ENCODE measurements around the gene MOV10L1. TPM values are rescaled to one million over a fixed set of nuclear protein-coding genes. Genes with fewer than 3 reads are reported as not detected.

Gene MOV10L1
- total RNA-seq, 1 experiment from 2014 or later, result not detected

- Histone ChIP-seq H3K4me1 (ENCODE audit: insufficient read depth, low read length, poor library complexity, severe bottlenecking) (no peaks in the 10 kb centered on the region), H3K36me3 (ENCODE audit: insufficient read depth, low read length, poor library complexity, severe bottlenecking) (no peaks in the 10 kb centered on the region), H3K27me3 (replicated peaks; ENCODE audit: insufficient read depth, low read depth, low read length, poor library complexity) (no peaks in the 10 kb centered on the region), H3K27ac (ENCODE audit: low read depth, low read length, poor library complexity, severe bottlenecking) (no peak overlapping the region), H3K4me3 (ENCODE audit: low read depth, low read length, poor library complexity, severe bottlenecking) (no peak overlapping the region), H3K9me3 (ENCODE audit: low read depth, low read length, poor library complexity, severe bottlenecking) (no peaks in the 10 kb centered on the region)
- ChIA-PET POLR2A (ENCODE audit: low non-redundant PET) (no interaction called here), CTCF (no interaction called here)
- no peak for DNase-seq (ENCODE audit: low spot score)
- BruUV-seq (replicated peaks), result no TSS peak
- TF ChIP-seq EZH2 (IDR thresholded peaks at IDR 0.05; ENCODE audit: borderline replicate concordance, low read depth, low read length, poor library complexity, severe bottlenecking), result no peak
- TF ChIP-seq, protein P1, sequence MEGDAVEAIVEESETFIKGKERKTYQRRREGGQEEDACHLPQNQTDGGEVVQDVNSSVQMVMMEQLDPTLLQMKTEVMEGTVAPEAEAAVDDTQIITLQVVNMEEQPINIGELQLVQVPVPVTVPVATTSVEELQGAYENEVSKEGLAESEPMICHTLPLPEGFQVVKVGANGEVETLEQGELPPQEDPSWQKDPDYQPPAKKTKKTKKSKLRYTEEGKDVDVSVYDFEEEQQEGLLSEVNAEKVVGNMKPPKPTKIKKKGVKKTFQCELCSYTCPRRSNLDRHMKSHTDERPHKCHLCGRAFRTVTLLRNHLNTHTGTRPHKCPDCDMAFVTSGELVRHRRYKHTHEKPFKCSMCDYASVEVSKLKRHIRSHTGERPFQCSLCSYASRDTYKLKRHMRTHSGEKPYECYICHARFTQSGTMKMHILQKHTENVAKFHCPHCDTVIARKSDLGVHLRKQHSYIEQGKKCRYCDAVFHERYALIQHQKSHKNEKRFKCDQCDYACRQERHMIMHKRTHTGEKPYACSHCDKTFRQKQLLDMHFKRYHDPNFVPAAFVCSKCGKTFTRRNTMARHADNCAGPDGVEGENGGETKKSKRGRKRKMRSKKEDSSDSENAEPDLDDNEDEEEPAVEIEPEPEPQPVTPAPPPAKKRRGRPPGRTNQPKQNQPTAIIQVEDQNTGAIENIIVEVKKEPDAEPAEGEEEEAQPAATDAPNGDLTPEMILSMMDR (conservative IDR thresholded peaks at IDR 0.05; ENCODE audit: low read depth, low read length), result no peak
- intact Hi-C loops (cut with micrococcal nuclease; ENCODE audit: unreplicated experiment), result no loop called here
These were observed 25.9 kb downstream of the MOV10L1 start for GRCh38 chr22:50115693-50116092.

DNA sequence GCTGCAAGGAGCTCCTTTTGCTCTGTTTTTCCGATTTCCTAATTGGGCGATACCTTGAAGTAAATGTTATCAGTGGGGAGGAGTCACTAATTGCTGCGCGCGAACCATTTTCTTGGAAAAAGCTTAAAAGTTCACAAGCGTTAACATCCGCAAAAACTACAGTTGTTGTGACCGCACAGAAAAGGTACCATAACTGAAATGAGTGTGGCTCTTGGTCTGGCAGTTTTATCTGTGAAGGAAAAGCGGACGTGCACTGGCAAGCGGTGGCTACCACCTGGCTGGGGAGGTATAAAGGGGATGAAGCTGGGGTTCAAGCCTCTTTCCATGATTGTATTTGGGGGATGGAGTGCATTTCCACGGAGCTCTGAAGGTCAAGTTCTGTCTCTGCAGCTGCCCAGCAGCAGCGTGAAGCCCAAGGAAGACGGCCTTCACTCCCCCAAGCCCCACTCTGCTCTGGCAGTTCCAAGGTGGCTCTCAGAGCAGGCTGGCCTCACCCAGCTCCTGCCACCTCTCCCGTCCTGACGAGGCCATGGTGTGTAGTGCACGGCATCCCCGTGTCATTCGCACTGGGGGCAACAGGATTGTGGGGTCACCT is 27.5 kb downstream of the MOV10L1 start:
- Histone ChIP-seq H3K4me1 (ENCODE audit: insufficient read depth, low read length, poor library complexity, severe bottlenecking) (no peaks in the 10 kb centered on the region), H3K4me3 (ENCODE audit: low read depth, low read length, poor library complexity, severe bottlenecking) (no peak overlapping the region), H3K9me3 (ENCODE audit: low read depth, low read length, poor library complexity, severe bottlenecking) (no peaks in the 10 kb centered on the region), H3K36me3 (ENCODE audit: insufficient read depth, low read length, poor library complexity, severe bottlenecking) (no peaks in the 10 kb centered on the region), H3K27ac (ENCODE audit: low read depth, low read length, poor library complexity, severe bottlenecking) (no peak overlapping the region), H3K27me3 (replicated peaks; ENCODE audit: insufficient read depth, low read depth, low read length, poor library complexity) (no peaks in the 10 kb centered on the region)
- intact Hi-C loops (cut with micrococcal nuclease; ENCODE audit: unreplicated experiment), result no loop called here
- ChIA-PET POLR2A (ENCODE audit: low non-redundant PET) (no interaction called here), CTCF (no interaction called here)
- no peak for DNase-seq (ENCODE audit: low spot score)
- TF ChIP-seq, protein P1 (conservative IDR thresholded peaks at IDR 0.05; ENCODE audit: low read depth, low read length), result no peak
- TF ChIP-seq EZH2 (IDR thresholded peaks at IDR 0.05; ENCODE audit: borderline replicate concordance, low read depth, low read length, poor library complexity, severe bottlenecking), result no peak
- BruUV-seq (replicated peaks), result no TSS peak

DNA sequence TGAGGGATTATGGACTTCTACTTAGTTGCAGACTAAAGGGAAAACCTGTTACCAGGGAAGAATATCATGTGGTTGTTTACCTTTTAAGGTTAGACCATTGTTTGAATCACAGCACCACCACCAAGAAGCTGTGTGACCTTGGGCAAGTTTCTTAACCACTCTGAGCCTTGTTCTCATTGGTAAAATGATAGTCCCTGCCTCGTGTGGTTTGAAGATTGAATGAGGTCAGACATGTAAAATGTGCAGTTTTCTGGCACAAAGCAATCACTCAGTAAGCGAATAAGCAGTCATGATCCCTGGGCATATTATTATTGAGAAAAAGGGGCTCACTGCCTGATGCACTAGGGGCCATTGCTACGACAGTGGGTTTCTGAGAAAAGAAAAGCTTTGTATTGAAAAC is 28.3 kb downstream of the MOV10L1 start:
- no peak overlapping the region for H3K27ac ChIP-seq (ENCODE audit: low read depth, low read length, poor library complexity, severe bottlenecking)
- POLR2A ChIA-PET (ENCODE audit: low non-redundant PET), result no interaction called here

More for the DNA sequence above, 28.3 kb downstream of the MOV10L1 start:
- no TSS peak for BruUV-seq (replicated peaks)
- Histone ChIP-seq H3K4me3 (ENCODE audit: low read depth, low read length, poor library complexity, severe bottlenecking) (no peak overlapping the region), H3K27me3 (replicated peaks; ENCODE audit: insufficient read depth, low read depth, low read length, poor library complexity) (no peaks in the 10 kb centered on the region), H3K4me1 (ENCODE audit: insufficient read depth, low read length, poor library complexity, severe bottlenecking) (no peaks in the 10 kb centered on the region), H3K9me3 (ENCODE audit: low read depth, low read length, poor library complexity, severe bottlenecking) (no peaks in the 10 kb centered on the region), H3K36me3 (ENCODE audit: insufficient read depth, low read length, poor library complexity, severe bottlenecking) (no peaks in the 10 kb centered on the region)
- TF ChIP-seq, protein P1 (conservative IDR thresholded peaks at IDR 0.05; ENCODE audit: low read depth, low read length), result no peak
- DNase-seq (ENCODE audit: low spot score), result no peak
- CTCF ChIA-PET, result no interaction called here
- intact Hi-C loops (cut with micrococcal nuclease; ENCODE audit: unreplicated experiment), result no loop called here
